Measurements from ENCODE around the gene MALAT1. TPM values are rescaled to one million over a fixed set of nuclear protein-coding genes. Genes with fewer than 3 reads are reported as not detected.
"Not testable (repeated sequence)": the region's sequence is repeated elsewhere in the genome, so short reads cannot be mapped to it uniquely, and the experiment has no call there.

The MALAT1 gene
- total and polyA plus RNA-seq, 2 donors (not counting 1 experiment from before 2014, with no cell fraction given) = 646 to 32,417 TPM

DNA sequence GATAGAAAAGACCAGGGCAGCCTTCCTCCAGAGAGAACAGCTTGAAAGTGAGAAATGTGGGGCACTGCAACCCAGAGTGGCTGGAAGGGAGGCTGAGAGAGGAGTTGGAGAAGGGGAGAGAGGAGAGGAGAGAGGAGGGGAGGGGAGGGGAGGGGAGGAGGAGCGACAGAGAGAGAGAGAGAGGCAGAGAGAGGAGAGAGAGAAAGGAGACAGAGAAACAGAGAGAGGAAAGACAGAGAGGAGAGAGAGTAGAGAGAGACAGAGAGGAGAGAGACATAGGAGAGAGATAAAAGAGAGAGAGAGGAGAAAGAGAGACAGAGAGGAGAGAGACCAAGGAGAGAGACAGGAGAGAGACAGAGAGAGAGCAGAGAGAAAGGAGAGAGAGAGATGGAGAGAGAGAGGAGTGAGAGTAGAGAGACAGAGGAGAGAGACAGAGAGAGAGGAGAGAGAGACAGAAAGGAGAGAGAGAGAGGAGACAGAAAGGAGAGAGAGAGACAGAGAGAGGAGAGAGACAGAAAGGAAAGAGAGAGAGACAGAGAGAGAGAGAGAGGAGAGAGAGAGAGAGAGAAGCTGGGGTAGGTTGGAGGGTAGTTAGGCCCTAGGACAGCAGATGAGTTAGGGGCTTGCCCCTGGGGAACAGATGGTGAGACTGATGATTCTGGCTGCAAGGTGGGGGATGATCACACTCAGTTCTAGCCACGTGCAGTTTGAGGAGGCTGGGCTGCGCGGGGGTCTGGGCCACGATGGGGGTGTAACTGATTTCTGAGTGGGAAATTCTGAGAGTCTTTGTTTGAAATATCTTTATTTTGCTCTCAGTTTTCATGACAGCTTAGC, 17.5 kb downstream of the MALAT1 start:
- DNase-seq = no peak
- H3K4me2 ChIP-seq (replicated peaks; ENCODE audit: low read depth, low read length, poor library complexity, severe bottlenecking) = no peak overlapping the region
- intact Hi-C loops (cut with micrococcal nuclease) = no loop called here

DNA sequence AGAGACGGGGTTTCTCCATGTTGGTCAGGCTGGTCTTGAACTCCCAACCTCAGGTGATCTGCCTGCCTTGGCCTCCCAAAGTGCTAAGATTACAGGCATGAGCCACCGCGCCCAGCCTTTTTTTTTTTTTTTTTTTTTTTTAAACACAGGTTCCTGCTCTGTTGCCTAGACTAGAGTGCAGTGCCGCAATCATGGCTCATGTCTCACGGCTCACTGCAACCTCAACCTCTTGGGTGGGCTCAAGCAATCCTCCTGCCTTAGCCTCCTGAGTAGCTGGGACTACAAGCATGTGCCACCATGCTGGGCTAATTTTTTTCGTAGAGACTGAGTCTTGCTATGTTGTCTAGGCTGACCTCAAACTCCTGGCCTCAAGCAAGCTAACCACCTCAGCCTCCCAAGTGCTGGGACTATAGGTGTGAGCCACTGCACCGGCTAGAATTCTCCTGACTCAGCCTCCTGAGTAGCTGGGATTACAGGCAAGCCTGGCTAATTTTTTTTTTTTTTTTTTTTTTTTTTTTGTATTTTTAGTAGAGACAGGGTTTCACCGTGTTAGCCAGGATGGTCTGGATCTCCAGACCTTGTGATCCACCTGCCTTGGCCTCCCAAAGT, 20.2 kb downstream of the MALAT1 start:
- DNase-seq; H3K4me3 ChIP-seq (ENCODE audit: control extremely low read depth in 1 of 5, extremely low read depth in 1 of 5, insufficient read depth in 1 of 5, low read depth in 2 of 5, low read length in 4 of 5); H3K4me2 ChIP-seq (replicated peaks; ENCODE audit: low read depth, low read length, poor library complexity, severe bottlenecking); H3K4me3 Mint-ChIP-seq; H3K36me3 ChIP-seq (replicated peaks in 1 of 2; ENCODE audit: control extremely low read depth in 1 of 2, control insufficient read depth in 1 of 2, extremely low read depth in 1 of 2, insufficient read depth in 2 of 2, low read length in 1 of 2); H2AFZ ChIP-seq (ENCODE audit: insufficient read depth, low read depth, low read length, poor library complexity, severe bottlenecking); H3K79me2 ChIP-seq (ENCODE audit: control insufficient read depth, insufficient read depth, low read length); H3K27me3 ChIP-seq (replicated peaks in 1 of 4; ENCODE audit: control extremely low read depth in 1 of 4, control insufficient read depth in 3 of 4, insufficient read depth in 4 of 4, low read length in 3 of 4); H4K20me1 ChIP-seq (ENCODE audit: control insufficient read depth, insufficient read depth, low read length, poor library complexity, severe bottlenecking); intact Hi-C loops (cut with micrococcal nuclease); H3K27ac ChIP-seq (ENCODE audit: low read length in 2 of 2); H3K9me3 ChIP-seq (ENCODE audit: control extremely low read depth in 1 of 3, control insufficient read depth in 2 of 3, insufficient read depth in 1 of 3, low read length in 2 of 3); ATAC-seq (ENCODE audit: low read depth); H3K9me3 Mint-ChIP-seq (ENCODE audit: insufficient read depth); H3K9ac ChIP-seq (ENCODE audit: low read length); H3K27ac Mint-ChIP-seq; H3K27me3 Mint-ChIP-seq: not testable (repeated sequence)
- CTCF ChIA-PET = interaction anchor here (0.7 kb wide), 1 partner anchor 9 kb away, joined by 4 read pairs; no protein-coding TSS in a partner anchor
- POLR2A ChIA-PET = interaction anchor here (0.6 to 0.7 kb wide), 4 partner anchors 74 to 152 kb away, joined by 4 to 14 read pairs (median 6); no protein-coding TSS in a partner anchor
- 100% methylated on average over 3 of the region's 8 CpGs for WGBS (ENCODE audit: insufficient coverage)
- H3K4me1 Mint-ChIP-seq = peaks cover 22% of the 10 kb centered on the region
- peaks cover 21 to 22% of the 10 kb centered on the region in 2 donors for H3K4me1 ChIP-seq (ENCODE audit: control insufficient read depth in 2 of 2, insufficient read depth in 2 of 2, low read length in 2 of 2)

More for the DNA sequence above, 17.5 kb downstream of the MALAT1 start:
- Histone ChIP-seq H3K79me2 (ENCODE audit: control insufficient read depth, insufficient read depth, low read length) (peaks cover 5% of the 10 kb centered on the region), H3K9ac (ENCODE audit: low read length) (no peak overlapping the region), H3K27ac (ENCODE audit: low read length in 2 of 2) (no peak overlapping the region), H3K4me3 (ENCODE audit: control extremely low read depth in 1 of 5, extremely low read depth in 1 of 5, insufficient read depth in 1 of 5, low read depth in 2 of 5, low read length in 4 of 5) (no peak overlapping the region), H4K20me1 (ENCODE audit: control insufficient read depth, insufficient read depth, low read length, poor library complexity, severe bottlenecking) (no peaks in the 10 kb centered on the region), H3K36me3 (replicated peaks in 1 of 2; ENCODE audit: control extremely low read depth in 1 of 2, control insufficient read depth in 1 of 2, extremely low read depth in 1 of 2, insufficient read depth in 2 of 2, low read length in 1 of 2) (no peaks in the 10 kb centered on the region), H3K27me3 (replicated peaks in 1 of 4; ENCODE audit: control extremely low read depth in 1 of 4, control insufficient read depth in 3 of 4, insufficient read depth in 4 of 4, low read length in 3 of 4) (no peaks in the 10 kb centered on the region), H3K9me3 (ENCODE audit: control extremely low read depth in 1 of 3, control insufficient read depth in 2 of 3, insufficient read depth in 1 of 3, low read length in 2 of 3) (no peaks in the 10 kb centered on the region), H2AFZ (ENCODE audit: insufficient read depth, low read depth, low read length, poor library complexity, severe bottlenecking) (no peak overlapping the region), H3K4me1 (ENCODE audit: control insufficient read depth in 2 of 2, insufficient read depth in 2 of 2, low read length in 2 of 2) (no peaks in the 10 kb centered on the region)
- Mint-ChIP-seq H3K27me3 (no peaks in the 10 kb centered on the region), H3K9me3 (ENCODE audit: insufficient read depth) (no peaks in the 10 kb centered on the region), H3K27ac (peak overlapping the region; percentile 42), H3K4me3 (no peak overlapping the region), H3K4me1 (peaks cover 2% of the 10 kb centered on the region)
- WGBS (ENCODE audit: insufficient coverage) = 76% methylated on average over 5 of the region's 5 CpGs
- CTCF ChIA-PET = interaction anchor here (0.9 to 1.3 kb wide), 2 partner anchors 9 to 50 kb away, joined by 3 read pairs; partner anchors contain the start of gene SCYL1
- ATAC-seq (ENCODE audit: low read depth) = no peak
- POLR2A ChIA-PET = no interaction called here
- TF ChIP-seq, protein P1, sequence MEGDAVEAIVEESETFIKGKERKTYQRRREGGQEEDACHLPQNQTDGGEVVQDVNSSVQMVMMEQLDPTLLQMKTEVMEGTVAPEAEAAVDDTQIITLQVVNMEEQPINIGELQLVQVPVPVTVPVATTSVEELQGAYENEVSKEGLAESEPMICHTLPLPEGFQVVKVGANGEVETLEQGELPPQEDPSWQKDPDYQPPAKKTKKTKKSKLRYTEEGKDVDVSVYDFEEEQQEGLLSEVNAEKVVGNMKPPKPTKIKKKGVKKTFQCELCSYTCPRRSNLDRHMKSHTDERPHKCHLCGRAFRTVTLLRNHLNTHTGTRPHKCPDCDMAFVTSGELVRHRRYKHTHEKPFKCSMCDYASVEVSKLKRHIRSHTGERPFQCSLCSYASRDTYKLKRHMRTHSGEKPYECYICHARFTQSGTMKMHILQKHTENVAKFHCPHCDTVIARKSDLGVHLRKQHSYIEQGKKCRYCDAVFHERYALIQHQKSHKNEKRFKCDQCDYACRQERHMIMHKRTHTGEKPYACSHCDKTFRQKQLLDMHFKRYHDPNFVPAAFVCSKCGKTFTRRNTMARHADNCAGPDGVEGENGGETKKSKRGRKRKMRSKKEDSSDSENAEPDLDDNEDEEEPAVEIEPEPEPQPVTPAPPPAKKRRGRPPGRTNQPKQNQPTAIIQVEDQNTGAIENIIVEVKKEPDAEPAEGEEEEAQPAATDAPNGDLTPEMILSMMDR (IDR thresholded peaks at IDR 0.05) = no peak
- no peak for TF ChIP-seq EZH2 (IDR thresholded peaks at IDR 0.05; ENCODE audit: borderline replicate concordance, insufficient read depth, low read depth, low read length, poor library complexity, severe bottlenecking)

DNA sequence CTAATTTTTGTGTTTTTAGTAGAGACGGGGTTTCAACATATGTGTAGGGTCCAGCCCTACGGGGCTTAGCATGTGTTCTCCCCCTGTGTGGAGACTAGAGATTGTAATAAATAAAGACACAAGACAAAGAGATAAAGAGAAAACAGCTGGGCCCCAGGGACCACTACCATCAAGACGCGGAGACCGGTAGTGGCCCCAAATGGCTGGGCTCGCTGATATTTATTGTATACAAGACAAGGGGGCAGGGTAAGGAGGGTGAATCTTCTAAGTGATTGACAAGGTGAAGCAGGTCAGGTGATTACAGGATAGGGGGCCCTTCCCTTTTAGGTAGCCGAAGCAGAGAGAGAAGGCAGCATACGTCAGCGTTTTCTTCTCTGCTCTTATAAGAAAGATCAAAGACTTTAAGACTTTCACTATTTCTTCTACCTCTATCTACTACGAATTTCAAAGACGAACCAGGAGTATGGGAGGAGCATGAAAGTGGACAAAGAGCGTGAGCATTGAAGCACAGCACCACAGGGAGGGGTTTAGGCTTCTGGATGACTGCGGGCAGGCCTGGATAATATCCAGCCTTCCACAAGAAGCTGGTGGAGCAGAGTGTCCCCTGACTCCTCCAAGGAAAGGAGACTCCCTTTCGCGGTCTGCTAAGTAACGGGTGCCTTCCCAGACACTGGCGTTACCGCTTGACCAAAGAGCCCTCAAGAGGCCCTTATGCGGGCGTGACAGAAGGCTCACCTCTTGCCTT, 23.1 kb downstream of the MALAT1 start:
- 96% methylated on average over 5 of the region's 20 CpGs for WGBS (ENCODE audit: insufficient coverage)

More for the DNA sequence above, 23.1 kb downstream of the MALAT1 start:
- ChIA-PET CTCF (interaction anchor here (1.0 to 1.7 kb wide), 2 partner anchors 68 to 412 kb away, joined by 3 read pairs; no protein-coding TSS in a partner anchor), POLR2A (interaction anchor here (1.4 kb wide), 1 partner anchor 19 kb away, joined by 4 read pairs; no protein-coding TSS in a partner anchor)
- not testable (repeated sequence) for H3K9me3 Mint-ChIP-seq (ENCODE audit: insufficient read depth); H3K9ac ChIP-seq (ENCODE audit: low read length); H3K4me3 Mint-ChIP-seq; H3K36me3 ChIP-seq (replicated peaks in 1 of 2; ENCODE audit: control extremely low read depth in 1 of 2, control insufficient read depth in 1 of 2, extremely low read depth in 1 of 2, insufficient read depth in 2 of 2, low read length in 1 of 2); H3K27ac ChIP-seq (ENCODE audit: low read length in 2 of 2); H3K4me3 ChIP-seq (ENCODE audit: control extremely low read depth in 1 of 5, extremely low read depth in 1 of 5, insufficient read depth in 1 of 5, low read depth in 2 of 5, low read length in 4 of 5); H2AFZ ChIP-seq (ENCODE audit: insufficient read depth, low read depth, low read length, poor library complexity, severe bottlenecking); H3K4me2 ChIP-seq (replicated peaks; ENCODE audit: low read depth, low read length, poor library complexity, severe bottlenecking); H3K27ac Mint-ChIP-seq; H3K27me3 Mint-ChIP-seq; DNase-seq; H3K9me3 ChIP-seq (ENCODE audit: control extremely low read depth in 1 of 3, control insufficient read depth in 2 of 3, insufficient read depth in 1 of 3, low read length in 2 of 3); H3K27me3 ChIP-seq (replicated peaks in 1 of 4; ENCODE audit: control extremely low read depth in 1 of 4, control insufficient read depth in 3 of 4, insufficient read depth in 4 of 4, low read length in 3 of 4); ATAC-seq (ENCODE audit: low read depth)
- intact Hi-C loops (cut with micrococcal nuclease) = loop anchor here (10.0 kb wide), 1 partner anchor 477 kb away; the partner anchor contains the start of gene SAC3D1
- peaks cover 39 to 41% of the 10 kb centered on the region in 2 donors for H3K4me1 ChIP-seq (ENCODE audit: control insufficient read depth in 2 of 2, insufficient read depth in 2 of 2, low read length in 2 of 2)
- peaks cover 37% of the 10 kb centered on the region for H3K4me1 Mint-ChIP-seq
- H4K20me1 ChIP-seq (ENCODE audit: control insufficient read depth, insufficient read depth, low read length, poor library complexity, severe bottlenecking) = peaks cover 19% of the 10 kb centered on the region
- H3K79me2 ChIP-seq (ENCODE audit: control insufficient read depth, insufficient read depth, low read length) = peaks cover 18% of the 10 kb centered on the region
